ENCODE data around the gene SRY. TPM values are rescaled to one million over a fixed set of nuclear protein-coding genes. Genes with fewer than 3 reads are reported as not detected.

The SRY gene
- polyA plus RNA-seq, 1 donor from 2014 or later: not detected

- Histone ChIP-seq H3K9me2 (ENCODE audit: insufficient read depth, low read length) (no peaks in the 10 kb centered on the region), H3K36me3 (ENCODE audit: insufficient read depth, low read length) (no peaks in the 10 kb centered on the region), H3K4me3 (ENCODE audit: low read length) (peak overlapping the region; percentile 65), H3K79me2 (replicated peaks; ENCODE audit: insufficient read depth, low read length) (peaks cover 7% of the 10 kb centered on the region), H3K9me3 (ENCODE audit: low read length) (no peaks in the 10 kb centered on the region), H4K20me1 (ENCODE audit: insufficient read depth) (no peaks in the 10 kb centered on the region), H3K9ac (ENCODE audit: low read length) (peak overlapping the region; percentile 20), H3K27me3 (ENCODE audit: insufficient read depth, low read depth, low read length) (no peaks in the 10 kb centered on the region), H2AFZ (ENCODE audit: low read depth, low read length) (no peak overlapping the region), H3K4me2 (ENCODE audit: low read length) (peak overlapping the region; percentile 44), H3F3A (ENCODE audit: insufficient read depth, low read length, poor library complexity, severe bottlenecking) (no peaks in the 10 kb centered on the region), H3K27ac (ENCODE audit: low read length) (no peak overlapping the region)
- TF ChIP-seq SMC3 (conservative IDR thresholded peaks at IDR 0.05; ENCODE audit: poor library complexity) (no peak), EZH2 (IDR thresholded peaks at IDR 0.05; ENCODE audit: borderline replicate concordance, insufficient read depth, low read length, poor library complexity, severe bottlenecking) (no peak), TAF1 (IDR thresholded peaks at IDR 0.05; ENCODE audit: low read depth) (no peak), REST (IDR thresholded peaks at IDR 0.05; ENCODE audit: borderline replicate concordance) (no peak)
Observed at GRCh38 chrY:2786876-2787512, 488 bp downstream of the SRY start.

Small RNA genes within 50 kb of the gene (small RNA-seq; reads per million reads assigned to genes)
- 0 reads per million in 3 experiments for gene RNU6-1334P
- 0 reads per million in 3 experiments for gene TOMM22P2

Other genes starting within 250 kb of the SRY start
- gene RPS4Y1, start 53.9 kb upstream of the SRY start, polyA plus RNA-seq: 190 and 224 TPM in 2 replicates
- 12.9 and 15.5 TPM in 2 replicates for gene ZFY, start 147.7 kb upstream of the SRY start, polyA plus RNA-seq

All from neural cell (in vitro differentiated cells).